NCI-H510A (cell line): ENCODE measurements around the gene IBSP.

ENCODE experiments used
- DNase-seq: peaks from one replicate; lab custom pipeline; 2025; lab: John Stamatoyannopoulos, UW

Gene IBSP

DNA sequence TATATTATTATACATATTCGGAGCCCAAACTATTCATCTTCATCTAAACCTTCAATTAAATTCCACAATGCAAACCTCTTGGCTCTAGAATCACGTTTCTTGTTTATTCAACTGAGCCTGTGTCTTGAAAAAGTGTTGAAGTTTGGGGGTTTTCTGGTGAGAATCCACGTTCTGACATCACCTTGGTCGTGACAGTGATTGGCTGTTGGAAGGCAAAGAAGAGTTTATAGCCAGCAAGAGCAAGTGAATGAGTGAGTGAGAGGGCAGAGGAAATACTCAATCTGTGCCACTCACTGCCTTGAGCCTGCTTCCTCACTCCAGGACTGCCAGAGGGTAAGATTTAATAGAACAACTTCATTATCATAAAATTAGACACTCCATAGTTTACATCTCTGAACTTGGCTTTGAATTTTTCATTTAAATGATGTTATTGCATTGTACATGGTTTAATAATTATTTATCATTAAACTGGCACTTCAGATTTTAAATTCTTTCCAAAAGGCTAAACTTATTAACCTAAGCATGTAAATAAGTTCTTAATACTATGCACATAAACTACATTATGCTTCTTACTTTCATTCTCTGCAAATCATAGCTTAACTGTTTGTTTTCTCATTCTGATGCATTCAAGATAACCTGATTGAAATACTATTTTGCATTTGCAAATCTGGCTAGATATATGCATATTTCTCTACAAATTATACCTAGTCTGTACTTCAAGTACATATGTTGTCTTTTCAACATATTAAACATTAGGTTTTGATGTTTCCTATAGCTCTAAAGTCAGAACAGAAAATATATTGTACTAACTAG, at the start of gene IBSP:
Gene IBSP, plus strand, starts transcription at position 254 of the 813 bp plus-strand sequence. CDS start 2,808 bp downstream, outside the sequence.
- DNase-seq: no peak

DNA sequence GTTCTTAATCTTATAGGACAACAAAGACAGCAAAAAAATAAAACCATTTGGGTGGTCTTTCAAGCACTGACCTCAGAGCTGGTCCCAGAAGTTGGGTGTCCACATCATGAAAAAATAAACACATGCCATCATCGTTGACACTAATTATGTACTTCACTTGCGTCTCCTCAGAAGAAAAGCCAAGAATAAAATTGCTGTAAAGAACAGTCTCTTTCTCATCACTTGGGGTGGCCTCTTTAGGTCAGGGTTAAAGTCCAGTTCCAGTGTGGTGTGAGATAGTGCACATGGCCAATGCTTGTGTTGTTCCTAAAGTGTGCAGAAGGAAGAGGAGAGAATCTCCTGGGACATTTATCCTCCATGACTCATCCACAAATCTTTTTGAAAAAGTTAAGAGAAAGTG, 49.5 kb upstream of the IBSP start:
- DNase-seq: no peak

DNA sequence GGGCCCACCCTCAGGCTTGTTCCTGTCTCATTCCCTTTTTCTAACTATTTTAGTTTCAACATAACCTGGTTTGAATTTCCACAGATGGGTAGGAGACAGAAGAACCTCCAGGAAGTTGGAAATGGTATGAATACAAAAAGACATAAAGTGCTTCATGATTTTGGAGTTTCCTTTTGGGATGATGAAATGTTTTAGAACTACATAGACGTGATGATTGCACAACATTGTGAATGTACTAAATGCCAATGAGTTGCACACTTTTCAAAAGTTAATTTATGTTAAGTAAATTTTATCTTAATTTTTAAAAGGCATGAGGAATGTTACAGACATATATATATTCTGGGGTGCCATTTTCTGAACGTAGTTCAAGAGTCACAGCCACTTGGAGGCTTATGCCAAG, 41.1 kb upstream of the IBSP start:
- DNase-seq: no peak

GRCh38 chr4:87762311-87762710, 37.0 kb upstream of the IBSP start:
- DNase-seq: no peak

GRCh38 chr4:87781569-87781968, 17.8 kb upstream of the IBSP start:
- DNase-seq: no peak

DNA sequence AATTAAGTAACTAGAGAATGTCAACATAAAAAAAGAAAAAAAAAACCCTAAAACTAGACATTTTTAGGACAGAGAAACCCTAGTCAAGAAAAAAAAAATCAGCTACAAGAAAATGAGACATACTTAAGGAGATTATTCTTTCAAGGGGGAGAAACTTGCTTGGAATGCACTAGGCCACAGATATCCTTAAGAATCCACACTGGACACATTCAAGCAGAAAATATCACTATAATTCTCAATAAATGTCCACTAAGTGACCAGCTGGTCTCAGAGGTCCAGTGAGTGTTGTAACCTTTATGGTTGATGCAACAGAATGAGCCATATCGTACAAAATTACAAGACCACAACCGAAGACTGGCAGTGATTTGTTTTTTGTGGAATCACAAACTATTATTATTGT, 15.6 kb upstream of the IBSP start:
- DNase-seq: no peak

DNA sequence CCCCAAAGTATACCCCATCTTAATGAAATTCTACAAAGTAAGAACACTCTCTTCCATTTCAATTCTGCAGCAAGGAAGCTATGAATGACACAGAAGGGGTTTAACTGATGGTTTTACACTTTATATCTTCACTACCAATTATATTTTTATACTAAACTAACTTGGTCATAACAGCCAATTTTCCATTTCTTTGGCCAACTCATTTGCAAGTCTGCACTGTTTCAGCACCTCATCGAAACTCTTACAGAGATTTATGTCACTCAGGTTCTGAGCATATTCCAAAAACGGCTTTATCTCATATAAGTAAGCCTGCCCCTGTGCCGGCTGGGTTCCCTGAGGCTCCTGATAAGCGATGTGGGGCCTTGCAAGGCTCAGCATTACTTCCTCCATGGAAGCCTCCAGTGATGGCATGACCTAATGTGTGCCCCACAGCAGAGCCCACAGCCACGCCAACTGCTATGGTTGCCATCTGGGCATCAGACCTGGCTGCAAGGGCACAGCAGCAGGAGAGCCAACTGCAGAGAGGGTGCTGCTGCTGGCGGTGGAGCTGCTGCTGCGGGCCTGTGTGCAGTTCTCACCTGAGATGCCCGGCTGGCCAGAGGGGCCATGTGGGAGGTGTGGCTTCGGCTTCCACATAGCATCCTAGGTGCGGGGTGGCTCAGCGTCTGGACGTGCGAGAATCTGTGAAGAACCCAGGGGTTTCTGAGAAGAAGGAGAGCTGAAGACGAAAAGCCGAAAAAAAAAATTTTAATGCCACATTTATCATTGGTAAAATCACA, 13.4 kb upstream of the IBSP start:
- DNase-seq: no peak

- no peak for DNase-seq
Measured at GRCh38 chr4:87802858-87803257, 3.5 kb downstream of the IBSP start.

DNA sequence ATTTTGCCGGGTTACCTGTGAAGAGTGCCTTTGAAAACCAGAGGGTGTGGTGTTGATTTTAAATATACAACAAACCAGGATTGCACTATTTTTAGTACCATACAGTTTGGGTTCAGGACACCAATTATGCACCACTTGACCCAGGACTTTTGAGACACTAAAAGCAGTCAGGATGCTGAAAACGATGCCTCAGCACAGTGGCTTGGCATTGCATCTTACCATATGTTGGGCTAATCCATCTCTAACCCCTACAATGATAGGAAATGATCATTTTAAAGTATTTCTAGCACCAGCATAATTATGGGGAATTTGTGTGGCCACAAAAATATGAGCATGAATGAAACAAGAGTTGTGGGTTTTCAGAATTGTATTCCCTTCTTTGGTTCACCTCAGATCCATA, 4.1 kb downstream of the IBSP start:
- no peak for DNase-seq

DNA sequence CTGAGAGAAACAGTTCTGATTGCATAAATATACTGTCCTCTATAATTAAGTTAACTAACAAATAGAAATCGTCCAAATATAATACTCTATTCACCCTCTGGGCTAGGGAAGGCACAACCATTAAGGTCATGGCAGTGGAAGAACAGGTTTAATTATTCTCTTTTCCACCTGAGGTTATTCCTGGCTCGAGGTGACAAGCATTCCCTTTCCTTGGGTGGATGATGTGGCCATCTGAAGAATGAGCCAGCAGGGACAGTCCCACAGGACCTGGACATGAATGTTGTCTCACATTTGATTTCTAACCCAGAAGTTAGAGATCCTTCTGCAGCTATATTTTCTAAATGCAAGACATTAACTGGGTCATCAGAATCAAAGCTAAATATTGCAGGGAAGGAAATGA, 5.5 kb downstream of the IBSP start:
- no peak for DNase-seq

GRCh38 chr4:87805971-87806370, 6.6 kb downstream of the IBSP start:
- DNase-seq: no peak

GRCh38 chr4:87806520-87806919, 7.2 kb downstream of the IBSP start:
- no peak for DNase-seq

DNA sequence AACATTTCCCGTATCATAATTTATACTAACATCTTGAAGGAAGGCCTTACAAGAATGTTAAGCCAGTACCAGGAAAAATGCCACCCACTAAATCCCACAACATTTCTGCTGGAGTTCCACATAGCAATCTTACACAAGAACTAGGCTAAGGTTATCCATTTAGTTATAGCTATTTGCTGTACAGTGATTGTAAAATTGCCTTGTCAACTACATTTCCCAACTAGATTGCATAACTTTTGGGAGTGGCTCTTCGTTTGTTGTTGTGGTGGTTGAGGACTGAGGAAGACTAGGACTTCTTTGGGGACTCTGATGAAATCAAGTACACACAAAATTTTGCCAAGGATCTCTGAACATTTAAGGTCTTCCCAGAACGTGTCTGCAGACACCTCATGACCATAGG, 8.0 kb downstream of the IBSP start:
- no peak for DNase-seq

GRCh38 chr4:87811977-87812376, 12.6 kb downstream of the IBSP start:
- DNase-seq: no peak

DNA sequence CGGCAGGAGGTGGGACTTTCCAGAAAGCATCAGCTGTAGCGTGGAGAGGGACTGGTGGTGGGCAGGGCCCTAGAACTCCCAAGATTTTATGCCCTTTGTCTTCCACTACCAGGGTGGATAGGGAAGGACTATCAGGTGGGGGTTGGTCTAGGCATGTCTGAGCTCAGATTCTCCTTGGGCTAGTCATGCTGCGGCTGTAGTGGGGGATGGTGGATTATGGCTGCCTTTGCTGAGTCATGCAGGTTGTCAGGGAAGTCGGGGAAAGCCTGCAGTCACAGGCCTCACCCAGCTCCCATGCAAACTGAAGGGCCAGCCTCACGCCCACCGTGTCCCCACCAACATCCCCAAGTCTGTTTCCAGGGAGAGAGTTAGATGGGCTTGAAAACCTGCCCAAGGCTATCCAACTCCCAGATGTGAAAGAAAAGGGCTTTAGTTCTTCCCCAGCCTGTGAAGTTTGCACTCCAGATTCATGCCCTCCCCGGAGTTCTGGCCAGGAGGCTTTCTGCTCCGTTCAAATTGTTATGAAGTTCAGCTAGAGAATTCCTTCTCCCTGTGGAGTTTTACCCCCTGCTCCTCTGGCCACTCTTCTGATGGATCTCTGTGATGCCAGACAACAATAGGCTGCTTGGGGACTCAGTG, 20.0 kb downstream of the IBSP start:
- no peak for DNase-seq

DNA sequence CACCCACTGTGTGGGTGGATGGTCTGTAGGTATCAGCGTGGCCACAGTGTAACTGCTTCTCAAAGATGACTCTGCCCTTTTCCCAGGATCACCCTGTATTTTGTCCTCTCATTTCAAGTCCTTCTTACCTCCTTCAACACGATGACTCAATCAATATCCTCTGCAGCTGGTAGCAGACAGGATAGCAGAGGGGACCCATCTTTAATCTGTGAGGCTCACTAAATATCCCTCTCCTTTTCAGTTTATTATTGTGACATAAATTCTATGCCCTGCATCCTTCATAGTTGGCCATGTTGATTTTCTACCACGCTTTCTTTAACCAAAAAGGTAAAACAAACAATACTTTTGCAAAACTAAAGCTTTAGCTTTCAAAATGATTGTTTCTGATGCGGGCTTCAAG, 23.8 kb downstream of the IBSP start:
- no peak for DNase-seq

DNA sequence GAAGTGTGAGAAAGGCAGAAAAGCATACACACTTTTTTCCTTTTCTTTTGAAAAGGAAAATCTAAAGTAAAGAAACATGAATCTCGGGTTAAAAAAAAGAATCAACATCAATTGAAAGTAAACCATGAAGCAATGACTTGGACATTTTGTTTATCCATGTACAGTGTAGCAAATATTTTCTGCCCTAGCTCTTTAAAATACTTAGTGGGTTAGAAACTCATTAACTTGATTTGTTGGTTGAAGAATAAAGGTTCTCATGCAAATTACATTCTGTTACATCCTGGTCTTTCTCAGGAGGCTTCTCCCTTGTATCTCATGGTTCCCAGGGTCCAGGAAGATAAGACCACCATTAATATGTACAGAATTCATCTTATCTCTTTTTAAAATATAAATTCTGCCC, 24.4 kb downstream of the IBSP start:
- DNase-seq: no peak

DNA sequence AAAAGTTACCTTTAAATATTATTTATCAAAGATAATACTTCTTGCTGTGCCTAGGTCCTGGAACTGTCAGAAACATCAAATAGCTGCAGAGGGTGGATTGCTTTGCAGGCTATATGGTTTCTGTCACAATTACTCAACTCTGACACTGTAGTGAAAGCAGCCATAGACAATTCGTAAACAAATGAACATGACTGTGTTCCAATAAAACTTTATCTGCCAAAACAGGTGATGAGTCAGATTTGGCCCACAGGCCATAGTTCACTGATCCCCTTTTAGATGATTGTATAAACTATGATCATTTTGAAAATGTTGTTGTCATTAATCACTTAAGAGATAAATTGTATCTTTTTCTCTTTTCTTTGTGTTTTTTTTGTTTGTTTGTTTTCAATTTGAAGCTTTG, 25.0 kb downstream of the IBSP start:
- DNase-seq: no peak

DNA sequence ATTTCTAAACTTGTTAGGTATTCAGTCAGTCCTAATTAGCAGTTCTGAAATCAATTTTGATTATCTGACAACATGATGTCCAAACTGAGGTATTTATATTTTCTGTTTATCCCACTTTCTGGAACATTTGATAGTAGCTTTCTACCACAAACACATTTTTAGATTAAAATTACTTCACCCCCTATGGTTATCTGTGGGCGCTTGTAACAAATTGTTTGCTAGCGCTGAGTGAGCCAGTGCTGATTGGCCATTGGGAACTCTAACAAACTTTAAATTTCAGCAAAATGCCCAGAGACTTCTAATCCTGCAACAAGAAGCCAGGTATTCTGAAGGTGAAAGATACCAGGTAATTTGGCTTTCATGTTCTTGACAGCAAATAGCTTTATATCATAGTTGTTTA, 33.3 kb downstream of the IBSP start, which contains the start of gene MEPE:
Gene MEPE, plus strand, starts transcription at position 301 of the 400 bp plus-strand sequence. CDS start 1,746 bp downstream, outside the sequence.
- DNase-seq: no peak

DNA sequence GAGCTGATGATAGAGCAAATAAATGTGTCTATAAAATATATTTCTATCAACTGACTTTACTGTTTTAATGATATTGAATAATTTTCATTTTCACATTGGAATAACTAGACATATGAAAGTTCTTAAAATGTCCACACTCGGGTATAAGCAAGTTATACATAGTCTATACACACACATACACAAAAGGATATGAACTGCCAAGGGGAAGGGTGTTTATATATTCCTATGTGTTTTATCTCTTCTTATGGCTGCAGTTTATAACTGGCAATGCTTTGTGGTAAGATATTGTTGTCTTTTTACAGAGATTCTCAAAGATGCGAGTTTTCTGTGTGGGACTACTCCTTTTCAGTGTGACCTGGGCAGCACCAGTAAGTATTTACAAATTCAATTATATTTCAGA, 35.0 kb downstream of the IBSP start:
- DNase-seq: no peak

DNA sequence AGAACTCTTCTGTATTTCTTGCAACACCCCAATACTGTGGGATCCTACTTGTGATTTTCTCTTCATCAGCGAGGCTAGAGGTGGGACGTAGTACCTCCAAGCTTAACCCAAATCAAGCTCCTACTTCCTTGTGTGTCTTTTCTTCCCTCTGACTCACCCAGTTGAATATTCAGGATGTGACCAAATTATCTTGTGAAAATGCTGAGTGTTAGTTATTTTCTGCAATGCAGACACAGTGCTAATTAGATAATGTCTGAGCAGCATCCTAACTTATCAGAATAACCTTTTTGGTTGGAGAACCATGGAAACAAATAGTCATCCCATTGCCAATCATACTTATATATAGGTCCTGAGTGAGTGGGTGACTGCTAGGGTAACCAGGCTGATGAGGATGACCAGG, 35.8 kb downstream of the IBSP start:
- no peak for DNase-seq

DNA sequence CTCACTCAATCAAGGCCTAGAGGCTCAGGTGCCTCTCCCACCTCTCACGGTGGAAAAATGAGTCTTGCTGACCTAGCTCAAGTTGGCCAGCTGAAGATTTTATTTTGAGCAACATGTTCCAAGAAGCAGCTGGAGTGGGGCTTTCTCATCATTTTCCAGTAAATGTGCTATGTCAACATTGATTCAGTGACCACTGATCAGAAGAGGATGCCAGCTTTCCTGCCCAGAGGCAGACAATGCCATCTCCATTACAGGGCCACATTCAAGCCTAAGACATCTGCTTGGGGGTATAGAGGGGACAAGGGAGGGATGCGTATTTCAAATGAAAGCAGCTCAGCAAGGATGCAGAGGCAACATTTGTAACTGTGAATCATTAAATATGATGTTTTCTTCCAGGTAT, 36.4 kb downstream of the IBSP start:
- no peak for DNase-seq

- DNase-seq: no peak
Measured at GRCh38 chr4:87838205-87838604, 38.9 kb downstream of the IBSP start.
